Endodermal cell (in vitro differentiated cells): Measurements from ENCODE around the gene PDCD1. TPM values are rescaled to one million over a fixed set of nuclear protein-coding genes. Genes with fewer than 3 reads are reported as not detected.

Source experiments
- DNase-seq: peaks from one replicate; pipeline ENCODE4 v3.0.0-alpha.2; 2017
- H3K27ac ChIP-seq: 2 replicates; pipeline ENCODE4 v1.5.1; 2013; ENCODE audit warnings: mild to moderate bottlenecking, low read depth, low read length, moderate library complexity
- H3K27me3 ChIP-seq: 2 replicates; pipeline ENCODE4 v1.6.1; 2013; ENCODE audit warnings: mild to moderate bottlenecking, low read length, moderate library complexity; ENCODE audit not compliant: insufficient read depth, control insufficient read depth, poor library complexity, severe bottlenecking
- H3K36me3 ChIP-seq: 2 replicates; pipeline ENCODE4 v1.7.0; 2013; ENCODE audit warnings: mild to moderate bottlenecking, low read length, moderate library complexity; ENCODE audit not compliant: control insufficient read depth, insufficient read depth
- H3K4me1 ChIP-seq: one replicate; pipeline ENCODE4 v1.7.0; 2013; ENCODE audit warnings: low read length; ENCODE audit not compliant: control insufficient read depth, insufficient read depth
- H3K4me3 ChIP-seq: 2 replicates; pipeline ENCODE4 v1.5.1; 2013; ENCODE audit warnings: mild to moderate bottlenecking, low read length, moderate library complexity
- H3K9ac ChIP-seq: 2 replicates; pipeline ENCODE4 v1.6.1; 2013; ENCODE audit warnings: mild to moderate bottlenecking, low read length, moderate library complexity; ENCODE audit not compliant: poor library complexity, severe bottlenecking; ENCODE audit errors: extremely low read depth
- H3K9me3 ChIP-seq: 2 replicates; pipeline ENCODE4 v1.6.1; 2013; ENCODE audit warnings: mild to moderate bottlenecking, low read length, moderate library complexity; ENCODE audit not compliant: control insufficient read depth
- H3K27ac Mint-ChIP-seq: 2 replicates; pipeline ENCODE4 v1.8.0; 2020; ENCODE audit warnings: mixed read lengths
- H3K27me3 Mint-ChIP-seq: 2 replicates; pipeline ENCODE4 v1.8.0; 2021; ENCODE audit warnings: mild to moderate bottlenecking, mixed read lengths; ENCODE audit not compliant: insufficient read depth
- H3K36me3 Mint-ChIP-seq: 2 replicates; pipeline ENCODE4 v1.8.0; 2020; ENCODE audit warnings: low read depth, mixed read lengths
- H3K4me1 Mint-ChIP-seq: 2 replicates; pipeline ENCODE4 v1.8.0; 2020; ENCODE audit warnings: mixed read lengths
- H3K4me3 Mint-ChIP-seq: 2 replicates; pipeline ENCODE4 v1.8.0; 2020; ENCODE audit warnings: mild to moderate bottlenecking, moderate library complexity, mixed read lengths
- H3K9me3 Mint-ChIP-seq: 2 replicates; pipeline ENCODE4 v1.8.0; 2020; ENCODE audit warnings: mild to moderate bottlenecking, mixed read lengths
- CTCF ChIP-seq: fragments of 200-600 bp; sonication (generic); conservative IDR thresholded peaks from 2 replicates; pipeline ENCODE4 v1.5.0; 2021; ENCODE audit warnings: antibody characterized with exemption, mild to moderate bottlenecking
- WGBS, 2 experiments: methylation state at CpG; one replicate each; pipeline versions ENCODE4 v1.1.5 to v1.1.7; 2013; ENCODE audit warnings: missing lambda C conversion rate in 2 of 2, mixed read lengths in 1 of 2; ENCODE audit not compliant: insufficient coverage in 1 of 2, insufficient read length in 1 of 2; 5-methylcytosine and 5-hydroxymethylcytosine counted together
- total RNA-seq, 2 donors: library from RNA; stranded (reverse); fragmentation: NEBNext Ultra II Directional in 1 of 2; extraction: Animal tissue kit (Norgen Biotek cat#: 25700) in 1 of 2; gene quantifications; 2 replicates in 1 of 2; 3 replicates in 1 of 2; pipeline ENCODE4 v1.2.1, GENCODE V29; 2021

The PDCD1 gene
- total RNA-seq, 2 donors from 2014 or later, result 0.20 TPM; not detected in 1

GRCh38 chr2:241861264-241861663, 2.6 kb upstream of the PDCD1 start:
- H3K27me3 ChIP-seq, result peaks cover 6% of the 10 kb centered on the region

GRCh38 chr2:241860184-241861078, 1.7 kb upstream of the PDCD1 start:
- no peaks in the 10 kb centered on the region for H3K36me3 Mint-ChIP-seq
- 86 to 100% methylated on average over 1 to 10 of the region's 10 CpGs for WGBS, 2 experiments
- H3K27ac Mint-ChIP-seq, result no peak overlapping the region
- H3K9me3 Mint-ChIP-seq, result peaks cover 7% of the 10 kb centered on the region
- no peak overlapping the region for H3K27ac ChIP-seq
- peaks cover under 1% of the 10 kb centered on the region for H3K27me3 ChIP-seq
- DNase-seq, result no peak
- H3K4me3 Mint-ChIP-seq, result no peak overlapping the region
- no peak overlapping the region for H3K9ac ChIP-seq
- H3K27me3 Mint-ChIP-seq, result no peaks in the 10 kb centered on the region
- H3K4me3 ChIP-seq, result no peak overlapping the region
- no peaks in the 10 kb centered on the region for H3K36me3 ChIP-seq
- no peak for TF ChIP-seq CTCF
- H3K4me1 ChIP-seq, result no peaks in the 10 kb centered on the region
- H3K9me3 ChIP-seq, result peaks cover 12% of the 10 kb centered on the region
- H3K4me1 Mint-ChIP-seq, result no peaks in the 10 kb centered on the region

More at GRCh38 chr2:241861264-241861663, 2.6 kb upstream of the PDCD1 start:
- H3K4me1 Mint-ChIP-seq, result no peaks in the 10 kb centered on the region
- WGBS, 2 experiments, result 88 to 100% methylated on average over 1 of the region's 1 CpG
- no peak for DNase-seq
- H3K4me3 ChIP-seq, result no peak overlapping the region
- TF ChIP-seq CTCF, result no peak
- no peaks in the 10 kb centered on the region for H3K36me3 Mint-ChIP-seq
- no peak overlapping the region for H3K9ac ChIP-seq
- H3K9me3 Mint-ChIP-seq, result peaks cover 7% of the 10 kb centered on the region
- no peaks in the 10 kb centered on the region for H3K36me3 ChIP-seq
- peaks cover 12% of the 10 kb centered on the region for H3K9me3 ChIP-seq
- H3K4me1 ChIP-seq, result no peaks in the 10 kb centered on the region
- H3K27ac Mint-ChIP-seq, result no peak overlapping the region
- H3K27me3 Mint-ChIP-seq, result no peaks in the 10 kb centered on the region
- H3K4me3 Mint-ChIP-seq, result no peak overlapping the region
- no peak overlapping the region for H3K27ac ChIP-seq

- no peak overlapping the region for H3K27ac Mint-ChIP-seq
- H3K4me1 ChIP-seq, result no peaks in the 10 kb centered on the region
- no peaks in the 10 kb centered on the region for H3K27me3 ChIP-seq
- H3K36me3 ChIP-seq, result no peaks in the 10 kb centered on the region
- no peak overlapping the region for H3K4me3 Mint-ChIP-seq
- H3K9ac ChIP-seq, result no peak overlapping the region
- no peaks in the 10 kb centered on the region for H3K4me1 Mint-ChIP-seq
- peaks cover 6% of the 10 kb centered on the region for H3K9me3 Mint-ChIP-seq
- H3K9me3 ChIP-seq, result peaks cover 6% of the 10 kb centered on the region
- H3K27me3 Mint-ChIP-seq, result no peaks in the 10 kb centered on the region
- H3K4me3 ChIP-seq, result no peak overlapping the region
- TF ChIP-seq CTCF, result peak; percentile 37
- 87 to 93% methylated on average over 15 to 30 of the region's 30 CpGs for WGBS, 2 experiments
- peak overlapping the region; percentile 44 for H3K27ac ChIP-seq
- DNase-seq, result peak; percentile 37
- no peaks in the 10 kb centered on the region for H3K36me3 Mint-ChIP-seq
These were observed 916 bp upstream of the PDCD1 start for GRCh38 chr2:241859436-241860183.
